CD14-positive monocyte (primary cell): ENCODE results near the gene MAD1L1. TPM values are rescaled to one million over a fixed set of nuclear protein-coding genes. Genes with fewer than 3 reads are reported as not detected.

Experiments used
- DNase-seq, 3 donors: peaks; one replicate each; pipeline ENCODE4 v3.0.0-alpha.2; 2011 to 2022
- H2AFZ ChIP-seq: 2 replicates; pipeline ENCODE4 v1.6.0; 2012; ENCODE audit warnings: mild to moderate bottlenecking, low read depth, low read length, inconsistent platforms; ENCODE audit not compliant: insufficient read depth, poor library complexity, severe bottlenecking
- H3K27ac ChIP-seq, 2 donors: 1 replicate in 1 of 2; 2 replicates in 1 of 2; pipeline ENCODE4 v1.5.1; 2012 to 2013; ENCODE audit warnings: low read length in 2 of 2, control low read depth in 1 of 2, inconsistent platforms in 1 of 2, low read depth in 1 of 2, mild to moderate bottlenecking in 1 of 2
- H3K27me3 ChIP-seq, 2 donors: one replicate each; pipeline versions ENCODE4 v1.6.0 to v1.6.1; 2011 to 2013; ENCODE audit warnings: low read length in 2 of 2; ENCODE audit not compliant: control insufficient read depth in 2 of 2, insufficient read depth in 2 of 2
- H3K36me3 ChIP-seq, 2 donors: replicated peaks in 1 of 2; 1 replicate in 1 of 2; 2 replicates in 1 of 2; pipeline versions ENCODE4 v1.5.1 to v1.6.1; 2012 to 2013; ENCODE audit warnings: low read length in 2 of 2, control low read depth in 1 of 2, inconsistent platforms in 1 of 2, mild to moderate bottlenecking in 1 of 2; ENCODE audit not compliant: insufficient read depth in 2 of 2, control insufficient read depth in 1 of 2
- H3K4me1 ChIP-seq, 2 donors: 1 replicate in 1 of 2; 2 replicates in 1 of 2; pipeline versions ENCODE4 v1.5.1 to v1.6.1; 2012 to 2013; ENCODE audit warnings: low read length in 2 of 2, control low read depth in 1 of 2, inconsistent platforms in 1 of 2, mild to moderate bottlenecking in 1 of 2, moderate library complexity in 1 of 2; ENCODE audit not compliant: insufficient read depth in 2 of 2, control insufficient read depth in 1 of 2
- H3K4me2 ChIP-seq: replicated peaks from 2 replicates; pipeline ENCODE3; 2012; ENCODE audit warnings: low read length, moderate library complexity, mild to moderate bottlenecking; ENCODE audit not compliant: poor library complexity, severe bottlenecking; ENCODE audit errors: extremely low read depth
- H3K4me3 ChIP-seq, 3 experiments: fragments of 200-600 bp in 1 of 3; sonication (generic) in 1 of 3; replicated peaks in 1 of 3; 1 replicate in 2 of 3; 2 replicates in 1 of 3; pipeline ENCODE4 v1.5.1; 2011 to 2013; ENCODE audit warnings: low read length in 3 of 3, mild to moderate bottlenecking in 3 of 3, control low read depth in 2 of 3, low read depth in 2 of 3, inconsistent platforms in 1 of 3, moderate library complexity in 1 of 3
- H3K79me2 ChIP-seq: 2 replicates; pipeline ENCODE4 v1.6.0; 2012; ENCODE audit warnings: mild to moderate bottlenecking, control low read depth, inconsistent platforms, low read length, moderate library complexity; ENCODE audit not compliant: insufficient read depth
- H3K9ac ChIP-seq: 2 replicates; pipeline ENCODE4 v1.6.0; 2017; ENCODE audit warnings: low read length, mild to moderate bottlenecking; ENCODE audit not compliant: insufficient read depth, poor library complexity, severe bottlenecking
- H3K9me3 ChIP-seq, 2 donors: replicated peaks in 1 of 2; 1 replicate in 1 of 2; 2 replicates in 1 of 2; pipeline versions ENCODE4 v1.5.1 to v1.6.1; 2012 to 2013; ENCODE audit warnings: low read length in 2 of 2, control low read depth in 1 of 2; ENCODE audit not compliant: control insufficient read depth in 1 of 2, insufficient read depth in 1 of 2
- H4K20me1 ChIP-seq: 2 replicates; pipeline ENCODE4 v1.6.0; 2012; ENCODE audit warnings: mild to moderate bottlenecking, low read length, control low read depth, moderate library complexity; ENCODE audit not compliant: insufficient read depth
- H3K27ac Mint-ChIP-seq, 7 donors: one replicate each; pipeline ENCODE4 v1.8.0; 2020; ENCODE audit warnings: mild to moderate bottlenecking in 7 of 7, mixed read lengths in 7 of 7, moderate library complexity in 6 of 7, inconsistent platforms in 2 of 7
- H3K27me3 Mint-ChIP-seq, 3 donors: one replicate each; pipeline ENCODE4 v1.8.0; 2021 to 2022; ENCODE audit warnings: low read depth in 3 of 3, mild to moderate bottlenecking in 3 of 3, mixed read lengths in 3 of 3, moderate library complexity in 3 of 3, inconsistent platforms in 1 of 3
- H3K36me3 Mint-ChIP-seq, 2 donors: one replicate each; pipeline ENCODE4 v1.8.0; 2020; ENCODE audit warnings: mixed read lengths in 2 of 2, inconsistent platforms in 1 of 2, mild to moderate bottlenecking in 1 of 2
- H3K4me1 Mint-ChIP-seq: one replicate; pipeline ENCODE4 v1.8.0; 2020; ENCODE audit warnings: mild to moderate bottlenecking, mixed read lengths
- H3K4me3 Mint-ChIP-seq, 2 donors: one replicate each; pipeline ENCODE4 v1.8.0; 2020; ENCODE audit warnings: mild to moderate bottlenecking in 2 of 2, mixed read lengths in 2 of 2, moderate library complexity in 1 of 2
- H3K9me3 Mint-ChIP-seq, 7 donors: one replicate each; pipeline ENCODE4 v1.8.0; 2020 to 2022; ENCODE audit warnings: mixed read lengths in 7 of 7, mild to moderate bottlenecking in 6 of 7, moderate library complexity in 6 of 7, inconsistent platforms in 2 of 7
- CTCF ChIP-seq: fragments of 200-600 bp; IDR thresholded peaks from one replicate; pipeline ENCODE4 v1.8.0; 2022; ENCODE audit warnings: antibody characterized with exemption, mild to moderate bottlenecking
- WGBS: methylation state at CpG from one replicate; pipeline ENCODE4 v1.1.5; 2013; ENCODE audit warnings: missing lambda C conversion rate; ENCODE audit not compliant: insufficient coverage; 5-methylcytosine and 5-hydroxymethylcytosine counted together
- intact Hi-C, 2 donors: fragments of 100-400 bp; cut with micrococcal nuclease; formaldehyde crosslinking; loops; one replicate each; pipeline versions ENCODE4 v1.15.0 to v1.15.1; 2023
- polyA plus RNA-seq, 3 donors: library from polyadenylated mRNA; depleted of rRNA in 1 of 3; unstranded in 2 of 3; stranded (reverse) in 1 of 3; fragments of 300-500 nt in 2 of 3; fragments of >200 nt in 1 of 3; fragmentation: Illumina TruSeq in 2 of 3; gene quantifications; 1 replicate in 2 of 3; 2 replicates in 1 of 3; pipeline ENCODE4 v1.2.3, GENCODE V29; 2012 to 2021

MAD1L1 gene
- polyA plus RNA-seq, 3 donors = 22.0 to 39.4 (median 33.2) TPM

- Mint-ChIP-seq H3K27ac (peak overlapping the region in 3 of 7 donors; percentile 3 to 57 (median 44)), H3K9me3 (peaks cover 0 to 10% (median 3%) of the 10 kb centered on the region in 7 donors), H3K36me3 (peaks cover 36 to 47% of the 10 kb centered on the region in 2 donors), H3K4me1 (peaks cover 5% of the 10 kb centered on the region), H3K27me3 (peaks cover 0 to 1% (median 0%) of the 10 kb centered on the region in 3 donors), H3K4me3 (no peak overlapping the region)
- Histone ChIP-seq H3K27me3 (no peaks in the 10 kb centered on the region), H3K4me3 (no peak overlapping the region), H3K9me3 (peaks cover 0 to 6% of the 10 kb centered on the region in 2 donors), H3K79me2 (no peaks in the 10 kb centered on the region), H4K20me1 (no peaks in the 10 kb centered on the region), H3K4me2 (no peak overlapping the region), H2AFZ (no peak overlapping the region), H3K9ac (no peak overlapping the region), H3K27ac (no peak overlapping the region), H3K4me1 (peaks cover 0 to 2% of the 10 kb centered on the region in 2 donors), H3K36me3 (peaks cover 18 to 26% of the 10 kb centered on the region in 2 donors)
- no peak for TF ChIP-seq CTCF
- 90% methylated on average over 29 of the region's 32 CpGs for WGBS
- intact Hi-C loops = no loop called here
- DNase-seq = no peak
Measured at GRCh38 chr7:2043316-2044039, 189.3 kb downstream of the MAD1L1 start.

GRCh38 chr7:2042650-2043049 is 190.1 kb downstream of the MAD1L1 start:
- no peak overlapping the region for H3K4me3 ChIP-seq
- intact Hi-C loops = no loop called here
- peaks cover 18 to 26% of the 10 kb centered on the region in 2 donors for H3K36me3 ChIP-seq
- peaks cover 0 to 6% of the 10 kb centered on the region in 2 donors for H3K9me3 ChIP-seq
- no peak overlapping the region for H3K9ac ChIP-seq
- peaks cover 14% of the 10 kb centered on the region for H3K4me1 Mint-ChIP-seq
- no peak for DNase-seq
- no peaks in the 10 kb centered on the region for H4K20me1 ChIP-seq
- H3K4me3 Mint-ChIP-seq = no peak overlapping the region
- H3K4me1 ChIP-seq = peaks cover 0 to 10% of the 10 kb centered on the region in 2 donors
- TF ChIP-seq CTCF = no peak
- peaks cover 0 to 3% (median 0%) of the 10 kb centered on the region in 3 donors for H3K27me3 Mint-ChIP-seq
- H3K9me3 Mint-ChIP-seq = peaks cover 0 to 10% (median 3%) of the 10 kb centered on the region in 7 donors
- peak overlapping the region in 1 of 7 donors; percentile 41 for H3K27ac Mint-ChIP-seq
- peaks cover 36 to 44% of the 10 kb centered on the region in 2 donors for H3K36me3 Mint-ChIP-seq
- no peaks in the 10 kb centered on the region for H3K79me2 ChIP-seq
- no peak overlapping the region for H3K4me2 ChIP-seq
- H2AFZ ChIP-seq = no peak overlapping the region
- no peaks in the 10 kb centered on the region for H3K27me3 ChIP-seq
- WGBS = 87% methylated on average over 14 of the region's 15 CpGs
- no peak overlapping the region for H3K27ac ChIP-seq
